ENCODE data around the gene CENPVL2. TPM values are rescaled to one million over a fixed set of nuclear protein-coding genes. Genes with fewer than 3 reads are reported as not detected.

CENPVL2 gene
- total RNA-seq (2022; extraction: Qiagen RNA extraction; ENCODE audit: low read depth): not detected in 5 replicates

DNA sequence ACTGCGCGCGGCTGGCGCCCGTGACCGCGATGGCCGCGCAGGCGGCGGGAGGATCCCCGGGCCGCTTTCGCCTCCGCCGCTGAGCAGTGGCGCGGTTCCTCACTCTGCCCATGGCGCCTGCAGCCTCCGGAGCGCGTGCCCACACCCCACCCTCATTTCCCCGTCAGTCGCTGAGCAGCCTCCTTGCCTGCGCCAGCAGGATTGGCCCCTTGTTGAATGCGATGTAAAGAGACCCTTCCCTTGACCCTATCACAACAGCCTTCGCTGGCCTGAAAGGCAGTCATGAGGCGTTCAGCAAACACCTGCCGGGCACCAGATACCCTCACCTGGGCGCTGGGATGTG lies at the start of gene CENPVL2:
Gene CENPVL2 (minus strand): TSS at position 112 of the 343 bp plus-strand sequence. CDS start 0 bp downstream, at position 112.

DNA sequence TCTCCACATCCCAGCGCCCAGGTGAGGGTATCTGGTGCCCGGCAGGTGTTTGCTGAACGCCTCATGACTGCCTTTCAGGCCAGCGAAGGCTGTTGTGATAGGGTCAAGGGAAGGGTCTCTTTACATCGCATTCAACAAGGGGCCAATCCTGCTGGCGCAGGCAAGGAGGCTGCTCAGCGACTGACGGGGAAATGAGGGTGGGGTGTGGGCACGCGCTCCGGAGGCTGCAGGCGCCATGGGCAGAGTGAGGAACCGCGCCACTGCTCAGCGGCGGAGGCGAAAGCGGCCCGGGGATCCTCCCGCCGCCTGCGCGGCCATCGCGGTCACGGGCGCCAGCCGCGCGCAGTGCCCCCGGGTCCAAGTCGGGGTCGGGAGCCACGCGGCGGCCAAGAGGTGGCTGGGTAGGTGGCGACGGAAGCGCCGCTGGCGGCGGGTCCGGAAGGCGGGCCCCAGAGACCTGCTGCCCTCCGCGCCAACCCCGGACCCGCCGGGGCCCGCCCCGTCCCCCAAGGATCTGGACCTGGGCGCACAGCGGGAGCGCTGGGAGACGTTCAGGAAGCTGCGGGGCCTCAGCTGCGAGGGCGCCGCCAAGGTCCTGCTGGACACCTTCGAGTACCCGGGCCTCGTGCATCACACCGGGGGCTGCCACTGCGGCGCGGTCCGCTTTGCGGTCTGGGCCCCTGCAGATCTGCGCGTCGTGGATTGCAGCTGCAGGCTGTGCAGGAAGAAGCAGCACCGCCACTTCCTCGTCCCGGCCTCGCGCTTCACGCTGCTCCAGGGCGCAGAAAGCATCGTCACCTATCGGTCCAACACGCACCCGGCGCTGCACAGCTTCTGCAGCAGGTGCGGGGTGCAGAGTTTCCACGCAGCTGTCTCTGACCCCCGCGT lies 27.9 kb upstream of the CENPVL2 start, which contains the start of gene CENPVL1:
Gene CENPVL1 (plus strand): TSS at position 236 of the 888 bp plus-strand sequence. CDS start 0 bp downstream, at position 236.

Other genes with a start within 250 kb of the CENPVL2 start
- 1.8 to 3.5 TPM (median 2.8 TPM) in 5 replicates for gene NUDT11, start 186.2 kb downstream of the CENPVL2 start, total RNA-seq (2022; extraction: Qiagen RNA extraction; ENCODE audit: low read depth)
- 0.09 to 0.45 TPM (median 0.15 TPM) in 5 replicates for gene CENPVL3, start 63.9 kb downstream of the CENPVL2 start, total RNA-seq (2022; extraction: Qiagen RNA extraction; ENCODE audit: low read depth)
- gene CENPVL1, start 27.7 kb upstream of the CENPVL2 start, total RNA-seq (2022; extraction: Qiagen RNA extraction; ENCODE audit: low read depth): not detected in 5 replicates
- 7.2 to 10.5 TPM (median 9.2 TPM) in 5 replicates for gene GSPT2, start 60.6 kb upstream of the CENPVL2 start, total RNA-seq (2022; extraction: Qiagen RNA extraction; ENCODE audit: low read depth)
- gene MAGED1, start 210.8 kb upstream of the CENPVL2 start, total RNA-seq (2022; extraction: Qiagen RNA extraction; ENCODE audit: low read depth): 66.7 to 87.1 TPM (median 78.7 TPM) in 5 replicates

Data from A549 treated with ZK216348 at 1 μM for 4 hours (cell line).